Spleen (tissue), 11 donors: Measurements from ENCODE around the gene RGS6. TPM values are rescaled to one million over a fixed set of nuclear protein-coding genes. Genes with fewer than 3 reads are reported as not detected.

Source experiments
- DNase-seq: peaks from one replicate; pipeline ENCODE4 v3.0.0-alpha.2; 2020
- H3K27ac ChIP-seq, 8 donors: fragments of 200-600 bp; sonication (generic) in 7 of 8; 1 replicate in 4 of 8; 2 replicates in 4 of 8; pipeline versions ENCODE4 v1.5.0 to v1.8.0; 2016 to 2021; ENCODE audit warnings: inconsistent platforms in 4 of 8, mild to moderate bottlenecking in 4 of 8, moderate library complexity in 1 of 8
- H3K27me3 ChIP-seq, 7 donors: fragments of 200-600 bp; sonication (generic) in 6 of 7; replicated peaks in 1 of 7; 1 replicate in 4 of 7; 2 replicates in 3 of 7; pipeline versions ENCODE4 v1.5.0 to v1.8.0; 2016 to 2021; ENCODE audit warnings: inconsistent platforms in 3 of 7, mild to moderate bottlenecking in 1 of 7
- H3K36me3 ChIP-seq, 6 donors: fragments of 200-600 bp; sonication (generic) in 5 of 6; 1 replicate in 4 of 6; 2 replicates in 2 of 6; pipeline versions ENCODE4 v1.5.0 to v1.8.0; 2016 to 2021; ENCODE audit warnings: inconsistent platforms in 2 of 6
- H3K4me1 ChIP-seq, 6 donors: fragments of 200-600 bp; sonication (generic) in 5 of 6; 1 replicate in 3 of 6; 2 replicates in 3 of 6; pipeline versions ENCODE4 v1.5.0 to v1.8.0; 2016 to 2021; ENCODE audit warnings: inconsistent platforms in 3 of 6
- H3K4me3 ChIP-seq, 8 donors: fragments of 200-600 bp; sonication (generic) in 7 of 8; 1 replicate in 4 of 8; 2 replicates in 4 of 8; pipeline versions ENCODE4 v1.5.0 to v1.8.0; 2016 to 2021; ENCODE audit warnings: inconsistent platforms in 4 of 8, mild to moderate bottlenecking in 4 of 8, moderate library complexity in 2 of 8
- H3K9me3 ChIP-seq, 8 donors: fragments of 200-600 bp; sonication (generic) in 7 of 8; 1 replicate in 4 of 8; 2 replicates in 4 of 8; pipeline versions ENCODE4 v1.5.0 to v1.8.0; 2016 to 2021; ENCODE audit warnings: inconsistent platforms in 4 of 8
- CTCF ChIP-seq, 11 experiments: fragments of 200-600 bp in 7 of 11; fragments of 450-650 bp in 4 of 11; sonication (generic) in 4 of 11; IDR thresholded peaks in 8 of 11; conservative IDR thresholded peaks in 3 of 11; 1 replicate in 7 of 11; 2 replicates in 4 of 11; pipeline versions ENCODE4 v1.4.0 to v1.8.0; 2016 to 2021; ENCODE audit warnings: antibody characterized with exemption in 11 of 11, inconsistent platforms in 4 of 11, mild to moderate bottlenecking in 1 of 11
- POLR2A ChIP-seq, 3 donors: fragments of 450-650 bp; IDR thresholded peaks; one replicate each; pipeline ENCODE4 v1.5.1; 2017; ENCODE audit warnings: antibody characterized with exemption in 3 of 3, mild to moderate bottlenecking in 1 of 3
- POLR2AphosphoS5 ChIP-seq, 3 donors: sonication (generic); formaldehyde crosslinking; IDR thresholded peaks; one replicate each; pipeline ENCODE4 v1.5.1; 2017; ENCODE audit warnings: antibody characterized with exemption in 3 of 3
- WGBS, 5 donors: extraction: QIAGEN DNeasy Blood & Tissue Kit in 3 of 5; methylation state at CpG; one replicate each; pipeline versions ENCODE4 v1.1.5 to v1.1.7; 2013 to 2018; 5-methylcytosine and 5-hydroxymethylcytosine counted together
- intact Hi-C: fragments of 100-400 bp; cut with DNase I; formaldehyde crosslinking; loops from one replicate; pipeline ENCODE4 v1.15.0; 2023; ENCODE audit warnings: low total_unique reads
- polyA plus RNA-seq, 3 donors: library from polyadenylated mRNA; stranded (reverse); fragments of 200-250 nt; gene quantifications; one replicate each; pipeline ENCODE4 v1.2.1, GENCODE V29; 2013
- total RNA-seq, 7 donors: library from RNA; depleted of rRNA in 3 of 7; stranded (reverse); fragments of >200 nt in 3 of 7; fragmentation: NEBNext Ultra II Directional in 4 of 7; extraction: Animal tissue kit (Norgen Biotek cat#: 25700) in 4 of 7; gene quantifications; one replicate each; pipeline versions ENCODE4 v1.1.0 to v1.2.1, GENCODE V29; 2016 to 2021
- donor health status: healthy with polysubstance abuse.
- donor health status: DM: no; HTN: no; CAD: no; lungs with moderate emphysema.
- donor health status: DM: no; HTN: no; CAD: no.
- donor health status: Bipolar disorder and iron deficiency.
- donor health status: healthy.
- donor health status: DM: no; HTN: no; CAD: no.
- donor health status: DM: yes; HTN: yes; CAD: no.

Gene RGS6
- total and polyA plus RNA-seq, 10 donors, result 0.20 to 8.1 (median 2.3) TPM

- no peak overlapping the region for H3K4me3 ChIP-seq
- TF ChIP-seq POLR2A (IDR thresholded peaks at IDR 0.05) (no peak), POLR2AphosphoS5 (IDR thresholded peaks at IDR 0.05) (no peak), CTCF (IDR thresholded peaks at IDR 0.05 in 8 of 11, conservative IDR thresholded peaks at IDR 0.05 in 3 of 11) (no peak)
- peaks cover 0 to 20% (median 12%) of the 10 kb centered on the region in 8 donors for H3K9me3 ChIP-seq
- WGBS, 5 donors, result 66 to 89% (median 87%) methylated on average over 3 of the region's 3 CpGs
- intact Hi-C loops, result no loop called here
- no peak for DNase-seq
- H3K27me3 ChIP-seq, result peaks cover 0 to 5% (median 0%) of the 10 kb centered on the region in 7 donors
- no peaks in the 10 kb centered on the region for H3K36me3 ChIP-seq
- H3K27ac ChIP-seq, result no peak overlapping the region
- H3K4me1 ChIP-seq, result no peaks in the 10 kb centered on the region
Measured at GRCh38 chr14:72301352-72301751, 369.1 kb downstream of the RGS6 start.

- no peak for DNase-seq
- no peaks in the 10 kb centered on the region for H3K36me3 ChIP-seq
- H3K27ac ChIP-seq, result no peak overlapping the region
- no peaks in the 10 kb centered on the region for H3K4me1 ChIP-seq
- intact Hi-C loops, result no loop called here
- WGBS, 5 donors, result 69 to 86% (median 73%) methylated on average over 4 of the region's 4 CpGs
- no peak for TF ChIP-seq POLR2A (IDR thresholded peaks at IDR 0.05)
- no peak for TF ChIP-seq CTCF (IDR thresholded peaks at IDR 0.05 in 8 of 11, conservative IDR thresholded peaks at IDR 0.05 in 3 of 11)
- no peak for TF ChIP-seq POLR2AphosphoS5 (IDR thresholded peaks at IDR 0.05)
- peaks cover 0 to 24% (median 12%) of the 10 kb centered on the region in 8 donors for H3K9me3 ChIP-seq
- peaks cover 0 to 5% (median 0%) of the 10 kb centered on the region in 7 donors for H3K27me3 ChIP-seq
- no peak overlapping the region for H3K4me3 ChIP-seq
Measured at GRCh38 chr14:72303930-72304329, 371.7 kb downstream of the RGS6 start.

GRCh38 chr14:72305561-72305960 lies 373.3 kb downstream of the RGS6 start:
- peaks cover 0 to 5% (median 0%) of the 10 kb centered on the region in 7 donors for H3K27me3 ChIP-seq
- no peak overlapping the region for H3K27ac ChIP-seq
- intact Hi-C loops, result no loop called here
- TF ChIP-seq POLR2AphosphoS5 (IDR thresholded peaks at IDR 0.05) (no peak), CTCF (IDR thresholded peaks at IDR 0.05 in 8 of 11, conservative IDR thresholded peaks at IDR 0.05 in 3 of 11) (no peak), POLR2A (IDR thresholded peaks at IDR 0.05) (no peak)
- H3K4me1 ChIP-seq, result no peaks in the 10 kb centered on the region
- no peaks in the 10 kb centered on the region for H3K36me3 ChIP-seq
- peaks cover 0 to 24% (median 11%) of the 10 kb centered on the region in 8 donors for H3K9me3 ChIP-seq
- DNase-seq, result no peak
- H3K4me3 ChIP-seq, result no peak overlapping the region

GRCh38 chr14:72308967-72309485 lies 376.8 kb downstream of the RGS6 start:
- intact Hi-C loops, result no loop called here
- TF ChIP-seq POLR2A (IDR thresholded peaks at IDR 0.05) (no peak), POLR2AphosphoS5 (IDR thresholded peaks at IDR 0.05) (no peak), CTCF (IDR thresholded peaks at IDR 0.05 in 8 of 11, conservative IDR thresholded peaks at IDR 0.05 in 3 of 11) (no peak)

More at GRCh38 chr14:72308967-72309485, 376.8 kb downstream of the RGS6 start:
- Histone ChIP-seq H3K9me3 (peaks cover 0 to 23% (median 12%) of the 10 kb centered on the region in 8 donors), H3K4me1 (no peaks in the 10 kb centered on the region), H3K27ac (no peak overlapping the region), H3K27me3 (peaks cover 0 to under 1% (median 0%) of the 10 kb centered on the region in 7 donors), H3K4me3 (no peak overlapping the region), H3K36me3 (no peaks in the 10 kb centered on the region)
- 61 to 79% (median 74%) methylated on average over 6 of the region's 6 CpGs for WGBS, 5 donors
- no peak for DNase-seq
